Right lung (tissue), 10 donors: Measurements from ENCODE around the gene UBL4B. TPM values are rescaled to one million over a fixed set of nuclear protein-coding genes. Genes with fewer than 3 reads are reported as not detected.
"Not testable (repeated sequence)": the region's sequence is repeated elsewhere in the genome, so short reads cannot be mapped to it uniquely, and the experiment has no call there.

Experiments used
- DNase-seq, 2 donors: peaks; one replicate each; pipeline ENCODE4 v3.0.0-alpha.2; 2013
- long read RNA-seq, 8 donors: transcript quantifications; one replicate each; lab custom pipeline, GENCODE V29; 2026
- polyA plus RNA-seq, 5 donors: library from polyadenylated mRNA; unstranded; fragments of 120-200 nt; gene quantifications; one replicate each; pipeline versions ENCODE4 v1.2.1 to v1.2.3, GENCODE V29; 2013; ENCODE audit warnings: inconsistent platforms in 1 of 5, low replicate concordance in 1 of 5; ENCODE audit not compliant: insufficient read length in 5 of 5, insufficient read depth in 1 of 5

UBL4B gene
- not detected for polyA plus RNA-seq
- long read RNA-seq, donor 1: 0 reads
- long read RNA-seq, donor 2: 0 reads
- long read RNA-seq, donor 3: 0 reads
- long read RNA-seq, donor 4: 0 reads
- long read RNA-seq, donor 5: 0 reads
- long read RNA-seq, donor 6: 0 reads
- long read RNA-seq, donor 7: 0 reads
- long read RNA-seq, donor 8: 0 reads

GRCh38 chr1:110112143-110112542, at the start of gene UBL4B:
Gene UBL4B (plus strand): TSS chr1:110112443. CDS start chr1:110112535, 92 bp downstream.
- no peak for DNase-seq

- no peak for DNase-seq
These were observed 49.6 kb upstream of the UBL4B start for GRCh38 chr1:110062612-110063011.

- no peak for DNase-seq
These were observed 48.5 kb upstream of the UBL4B start for GRCh38 chr1:110063781-110064180.

GRCh38 chr1:110064576-110065337, 47.5 kb upstream of the UBL4B start:
- DNase-seq: no peak

- no peak for DNase-seq
These were observed 46.4 kb upstream of the UBL4B start for GRCh38 chr1:110065841-110066240.

GRCh38 chr1:110067479-110067892, 44.8 kb upstream of the UBL4B start:
- DNase-seq: no peak

GRCh38 chr1:110067893-110068645, 44.2 kb upstream of the UBL4B start:
- peak; percentile 37 to 39 for DNase-seq

GRCh38 chr1:110068646-110069403, 43.4 kb upstream of the UBL4B start:
- peak; percentile 38 to 41 for DNase-seq

GRCh38 chr1:110069404-110070281, 42.6 kb upstream of the UBL4B start:
- DNase-seq: peak in 1 of 2 donors; percentile 15

GRCh38 chr1:110070282-110070669, 42.0 kb upstream of the UBL4B start:
- no peak for DNase-seq

- no peak for DNase-seq
These were observed 41.5 kb upstream of the UBL4B start, which contains the start of gene ALX3 for GRCh38 chr1:110070671-110071242. Gene ALX3 (minus strand): TSS chr1:110070672. CDS start chr1:110070612, 60 bp downstream.

- DNase-seq: no peak
These were observed 38.1 kb upstream of the UBL4B start for GRCh38 chr1:110074166-110074565.

- DNase-seq: no peak
These were observed 35.3 kb upstream of the UBL4B start for GRCh38 chr1:110076789-110077500.

GRCh38 chr1:110079995-110080394, 32.2 kb upstream of the UBL4B start:
- not testable (repeated sequence) for DNase-seq

- DNase-seq: no peak
These were observed 31.2 kb upstream of the UBL4B start for GRCh38 chr1:110081061-110081460.

GRCh38 chr1:110082477-110082876, 29.8 kb upstream of the UBL4B start:
- DNase-seq: no peak

- no peak for DNase-seq
These were observed 29.0 kb upstream of the UBL4B start for GRCh38 chr1:110083061-110083865.

GRCh38 chr1:110083866-110084226, 28.4 kb upstream of the UBL4B start:
- DNase-seq: no peak
